IMR-90 (cell line): ENCODE results near the gene MICAL3.

Experiments used
- BHLHE40 ChIP-seq: fragments of 150-350 bp; IDR thresholded peaks from 2 replicates; pipeline ENCODE4 v1.6.1; 2016; ENCODE audit warnings: mild to moderate bottlenecking, low read depth, low read length
- CTCF ChIP-seq: conservative IDR thresholded peaks from 2 replicates; pipeline ENCODE4 v1.5.1; 2012; ENCODE audit warnings: mild to moderate bottlenecking, low read depth, low read length, improper control_type of control experiment
- FOS ChIP-seq: fragments of 150-350 bp; IDR thresholded peaks from 2 replicates; pipeline ENCODE4 v1.6.1; 2016; ENCODE audit warnings: low read depth, low read length
- MAFK ChIP-seq: IDR thresholded peaks from 2 replicates; pipeline ENCODE4 v1.6.1; 2012; ENCODE audit warnings: low read depth, low read length, improper control_type of control experiment
- NFE2L2 ChIP-seq: fragments of 150-350 bp; IDR thresholded peaks from 2 replicates; pipeline ENCODE4 v1.6.1; 2016; ENCODE audit warnings: low read depth, mild to moderate bottlenecking, low read length
- POLR2A ChIP-seq: IDR thresholded peaks from 2 replicates; pipeline ENCODE4 v1.6.1; 2012; ENCODE audit warnings: mild to moderate bottlenecking, low read depth, low read length
- RAD21 ChIP-seq: IDR thresholded peaks from 2 replicates; pipeline ENCODE4 v1.6.1; 2012; ENCODE audit warnings: low read length, improper control_type of control experiment
- RCOR1 ChIP-seq: IDR thresholded peaks from 2 replicates; pipeline ENCODE4 v1.6.1; 2012; ENCODE audit warnings: mild to moderate bottlenecking, low read length, improper control_type of control experiment; ENCODE audit not compliant: insufficient replicate concordance
- SMC3 ChIP-seq: fragments of 150-350 bp; IDR thresholded peaks from 2 replicates; pipeline ENCODE4 v1.6.1; 2016; ENCODE audit warnings: low read depth, mild to moderate bottlenecking, antibody characterized with exemption, low read length, moderate library complexity
- USF2 ChIP-seq: fragments of 150-350 bp; IDR thresholded peaks from 2 replicates; pipeline ENCODE4 v1.6.1; 2017; ENCODE audit warnings: mild to moderate bottlenecking, antibody characterized with exemption, low read length, low read depth

GRCh38 chr22:17890892-17891291 is 133.5 kb downstream of the MICAL3 start:
- no peak for TF ChIP-seq RAD21
- no peak for TF ChIP-seq CTCF
- TF ChIP-seq POLR2A: no peak
- TF ChIP-seq RCOR1: no peak
- no peak for TF ChIP-seq NFE2L2
- TF ChIP-seq SMC3: no peak
- no peak for TF ChIP-seq BHLHE40
- no peak for TF ChIP-seq FOS
- TF ChIP-seq USF2: no peak
- TF ChIP-seq MAFK: no peak
